HG03025 (cell line): ENCODE results near the gene C1orf185.
"Not testable (repeated sequence)": the region's sequence is repeated elsewhere in the genome, so short reads cannot be mapped to it uniquely, and the experiment has no call there.

Source experiments
- ATAC-seq: cut with Tn5 transposase; IDR thresholded peaks from one replicate; pipeline ENCODE4 v1.9.1; 2021; ENCODE audit warnings: mild to moderate bottlenecking, moderate library complexity; ENCODE audit not compliant: unreplicated experiment, low FRiP score

Gene C1orf185

DNA sequence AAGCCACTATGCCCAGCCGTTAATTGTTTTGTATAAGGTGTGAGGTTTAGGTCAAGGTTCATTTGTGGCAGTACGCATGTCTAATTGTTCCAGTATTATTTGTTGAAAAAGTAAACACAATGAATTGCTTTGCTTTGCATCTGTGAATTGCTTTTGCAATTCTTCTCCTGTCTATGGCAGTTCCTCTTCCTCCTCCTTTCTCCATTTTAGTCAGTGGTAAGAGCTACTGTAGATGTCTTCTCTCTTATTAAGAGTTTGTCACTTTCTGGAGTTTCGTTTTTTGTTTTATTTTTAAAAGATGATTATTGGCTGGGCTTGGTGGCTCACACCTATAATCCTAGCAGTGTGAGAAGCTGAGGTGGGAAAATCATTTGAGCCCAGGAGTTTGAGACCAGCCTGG, 29.2 kb downstream of the C1orf185 start:
- no peak for ATAC-seq

GRCh38 chr1:51133045-51133444, 31.0 kb downstream of the C1orf185 start:
- no peak for ATAC-seq

DNA sequence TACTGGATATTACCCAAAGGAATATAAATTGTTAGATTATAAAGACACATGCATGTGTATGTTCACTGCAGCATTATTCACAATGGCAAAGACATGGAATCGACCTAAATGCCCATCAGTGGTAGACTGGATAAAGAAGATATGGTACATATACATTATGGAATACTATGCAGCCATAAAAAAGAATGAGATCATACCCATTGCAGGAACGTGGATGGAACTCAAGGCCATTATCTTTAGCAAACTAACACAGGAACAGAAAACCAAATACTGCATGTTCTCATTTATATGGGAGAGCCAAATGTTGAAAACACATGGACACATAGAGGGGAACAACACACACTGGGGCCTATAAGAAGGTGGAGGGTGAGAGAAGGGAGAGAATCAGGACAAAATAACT, 35.7 kb downstream of the C1orf185 start:
- ATAC-seq = not testable (repeated sequence)

DNA sequence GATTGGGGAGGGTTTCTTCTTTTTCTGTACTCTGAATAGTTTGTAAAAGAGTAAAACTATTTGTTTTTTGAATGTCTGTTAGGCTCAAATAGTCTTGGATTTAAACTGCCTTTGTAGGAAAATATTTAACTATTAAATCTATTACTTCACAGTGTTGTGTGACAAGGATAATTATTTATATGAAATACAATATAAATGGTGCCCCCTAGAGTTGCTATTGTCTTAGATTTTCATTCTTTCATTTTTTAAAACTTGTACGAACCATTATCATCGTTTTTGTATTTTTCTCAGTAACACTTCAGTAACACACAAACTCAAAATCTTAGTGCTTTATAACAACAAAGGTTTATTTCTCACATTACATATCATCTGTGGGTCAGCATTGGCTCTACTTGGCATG, 37.4 kb downstream of the C1orf185 start:
- no peak for ATAC-seq

DNA sequence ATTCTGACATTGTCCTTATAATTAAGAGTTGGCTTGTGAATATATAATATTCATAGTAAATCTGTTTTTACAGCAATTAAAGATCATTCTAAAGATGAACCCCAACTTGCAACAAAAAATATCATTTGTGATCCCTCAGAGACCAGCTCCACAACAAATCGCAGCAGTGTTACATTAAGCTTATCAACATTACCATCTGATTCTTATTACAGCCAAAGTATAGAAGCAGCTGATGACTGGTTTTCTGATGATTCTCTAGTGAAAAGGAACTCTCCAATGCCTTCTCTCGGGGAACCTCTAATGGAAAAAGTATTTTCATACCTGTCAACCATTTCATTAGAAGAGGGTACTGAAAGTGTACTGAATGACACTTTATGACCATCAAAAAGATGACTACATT, 45.4 kb downstream of the C1orf185 start:
- no peak for ATAC-seq

DNA sequence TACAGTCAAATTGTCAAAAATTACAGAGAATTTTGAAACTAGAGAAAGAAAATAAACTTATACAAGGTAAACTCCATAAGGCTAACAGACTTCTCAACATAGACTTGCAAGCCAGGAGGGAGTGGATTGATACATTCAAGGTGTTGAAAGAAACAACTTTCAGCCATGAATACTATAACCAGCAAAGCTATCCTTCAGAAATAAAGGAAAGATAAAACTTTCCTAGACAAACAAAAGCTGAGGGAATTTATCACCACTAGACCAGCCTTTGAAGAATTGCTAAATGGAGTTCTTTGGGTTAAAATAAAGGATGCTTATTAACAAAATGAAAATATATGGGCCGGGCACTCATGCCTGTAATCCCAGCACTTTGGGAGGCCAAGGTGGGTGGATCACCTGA, 52.7 kb downstream of the C1orf185 start:
- no peak for ATAC-seq

DNA sequence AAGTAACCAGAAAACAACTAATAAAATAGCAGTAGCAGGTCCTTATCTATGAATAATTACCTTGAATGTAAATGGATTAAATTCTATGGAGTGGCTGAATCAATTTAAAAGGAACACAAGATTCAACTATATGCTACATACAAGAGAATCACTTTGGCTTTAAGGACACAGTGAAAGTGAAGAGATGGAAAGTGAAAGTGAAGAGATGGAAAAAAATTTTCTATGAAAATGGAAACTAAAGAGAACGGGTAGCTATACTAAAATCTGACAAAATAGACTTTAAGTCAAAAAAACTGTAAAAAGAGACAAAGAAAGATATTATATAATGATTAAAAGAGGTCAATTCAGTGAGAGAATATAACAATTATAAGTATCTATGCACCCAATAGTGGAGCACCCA, 54.7 kb downstream of the C1orf185 start:
- ATAC-seq = no peak

- ATAC-seq = no peak
Observed at GRCh38 chr1:51157395-51157794, 55.4 kb downstream of the C1orf185 start.

DNA sequence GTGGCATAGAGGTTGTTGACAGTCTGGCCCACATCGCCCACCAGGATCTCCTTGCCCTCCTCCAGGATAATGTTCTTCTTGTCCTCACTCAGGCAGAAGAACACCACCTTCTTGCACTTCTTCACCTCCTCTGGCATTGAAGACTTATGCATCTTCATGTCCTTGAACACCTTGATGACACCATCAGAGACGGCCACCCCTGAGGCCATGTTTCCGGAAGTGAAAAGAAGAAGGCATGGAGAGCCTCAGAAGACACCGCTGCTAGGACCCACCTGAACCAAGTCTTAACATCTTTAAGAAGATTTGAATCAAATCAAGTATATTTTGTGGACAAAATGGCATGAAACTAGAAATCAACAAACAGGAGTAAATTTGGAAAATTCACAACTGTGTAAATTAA, 56.2 kb downstream of the C1orf185 start:
- ATAC-seq = no peak

GRCh38 chr1:51162560-51162959, 60.5 kb downstream of the C1orf185 start:
- not testable (repeated sequence) for ATAC-seq

DNA sequence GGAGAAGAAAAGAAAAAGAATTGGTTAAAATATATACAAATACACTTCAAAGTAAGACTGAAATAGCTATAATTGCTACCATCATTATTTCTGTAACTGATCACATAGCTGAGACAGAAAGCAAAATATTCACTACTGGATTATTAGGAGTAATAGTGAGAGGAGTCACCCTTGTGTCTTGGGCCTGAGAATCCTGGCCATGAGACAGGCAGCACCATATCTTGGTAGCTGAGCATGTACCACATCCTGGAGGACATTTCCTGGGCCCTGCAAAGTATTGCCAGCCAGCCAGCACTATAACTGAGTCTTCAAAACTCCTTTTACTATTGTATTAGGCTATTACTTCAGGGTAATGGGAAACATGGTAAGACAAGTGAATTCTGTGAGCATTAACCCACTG, 63.5 kb downstream of the C1orf185 start:
- no peak for ATAC-seq

- ATAC-seq = no peak
Observed at GRCh38 chr1:51168266-51168845, 66.3 kb downstream of the C1orf185 start.

GRCh38 chr1:51168936-51169335, 66.9 kb downstream of the C1orf185 start:
- no peak for ATAC-seq

- no peak for ATAC-seq
Observed at GRCh38 chr1:51170342-51170741, 68.3 kb downstream of the C1orf185 start.

- no peak for ATAC-seq
Observed at GRCh38 chr1:51172811-51173210, 70.8 kb downstream of the C1orf185 start.

GRCh38 chr1:51175278-51175677, 73.2 kb downstream of the C1orf185 start:
- ATAC-seq = no peak

DNA sequence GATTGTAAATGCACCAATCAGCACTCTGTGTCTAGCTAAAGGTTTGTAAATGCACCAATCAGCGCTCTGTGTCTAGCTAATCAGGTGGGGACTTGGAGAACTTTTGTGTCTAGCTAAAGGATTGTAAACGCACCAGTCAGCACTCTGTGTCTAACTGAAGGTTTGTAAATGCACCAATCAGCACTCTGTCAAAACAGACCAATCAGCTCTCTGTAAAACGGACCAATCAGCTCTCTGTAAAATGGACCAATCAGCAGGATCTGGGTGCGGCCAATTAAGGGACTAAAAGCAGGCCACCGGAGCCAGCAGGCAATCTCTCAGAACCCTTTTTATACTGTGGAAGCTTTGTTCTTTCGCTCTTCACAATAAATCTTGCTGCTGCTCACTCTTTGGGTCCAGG, 76.0 kb downstream of the C1orf185 start:
- not testable (repeated sequence) for ATAC-seq

- ATAC-seq = no peak
Observed at GRCh38 chr1:51188230-51188629, 86.2 kb downstream of the C1orf185 start.

DNA sequence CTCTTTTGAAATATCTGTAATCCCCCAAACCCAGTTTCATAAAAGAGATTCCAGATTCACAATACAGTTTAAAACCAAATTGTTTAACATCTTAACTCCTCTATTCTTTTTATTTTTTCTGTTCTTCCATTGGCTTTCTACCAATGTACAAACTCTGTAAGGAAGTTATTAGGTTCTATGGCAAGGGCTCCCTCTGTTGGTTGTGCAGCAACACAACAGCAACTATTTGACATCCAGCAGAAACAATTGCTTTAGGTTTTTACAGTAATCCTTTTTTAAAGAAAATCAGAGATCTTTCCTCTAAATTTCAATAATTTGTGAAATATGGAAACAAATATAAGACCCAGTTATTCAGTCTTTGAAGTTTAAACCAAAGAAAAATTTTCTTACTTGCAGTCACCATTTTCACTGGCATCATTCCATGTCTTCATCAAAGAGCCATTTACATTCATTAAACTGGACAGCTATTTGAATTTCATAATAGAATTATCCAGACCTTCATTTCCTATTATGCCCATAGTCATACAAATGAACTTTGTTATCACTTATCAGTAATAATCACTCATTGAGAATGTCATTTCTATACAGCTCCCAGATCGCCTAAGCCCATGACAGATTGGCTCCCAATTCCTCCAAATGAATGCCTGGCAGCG, 87.5 kb downstream of the C1orf185 start:
- no peak for ATAC-seq

DNA sequence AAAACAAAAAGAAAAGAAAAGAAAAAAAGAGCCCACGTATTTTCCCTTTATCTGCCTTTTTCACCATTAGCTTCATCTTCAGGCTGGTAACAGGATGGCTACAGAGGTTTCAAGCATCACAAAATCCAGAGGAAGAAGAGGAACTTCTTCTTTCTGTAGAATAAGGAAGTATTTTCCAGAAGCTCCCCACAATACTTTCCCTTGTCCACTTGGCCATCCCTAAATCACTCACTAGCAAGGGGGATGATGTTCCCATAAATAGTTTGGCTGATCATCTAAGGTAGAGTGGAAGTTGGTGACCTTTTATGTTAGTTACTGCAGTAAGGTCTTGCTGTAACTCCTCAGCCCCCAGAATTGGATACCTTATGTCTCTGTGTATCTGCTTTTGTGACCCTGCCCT, 88.9 kb downstream of the C1orf185 start:
- ATAC-seq = no peak

DNA sequence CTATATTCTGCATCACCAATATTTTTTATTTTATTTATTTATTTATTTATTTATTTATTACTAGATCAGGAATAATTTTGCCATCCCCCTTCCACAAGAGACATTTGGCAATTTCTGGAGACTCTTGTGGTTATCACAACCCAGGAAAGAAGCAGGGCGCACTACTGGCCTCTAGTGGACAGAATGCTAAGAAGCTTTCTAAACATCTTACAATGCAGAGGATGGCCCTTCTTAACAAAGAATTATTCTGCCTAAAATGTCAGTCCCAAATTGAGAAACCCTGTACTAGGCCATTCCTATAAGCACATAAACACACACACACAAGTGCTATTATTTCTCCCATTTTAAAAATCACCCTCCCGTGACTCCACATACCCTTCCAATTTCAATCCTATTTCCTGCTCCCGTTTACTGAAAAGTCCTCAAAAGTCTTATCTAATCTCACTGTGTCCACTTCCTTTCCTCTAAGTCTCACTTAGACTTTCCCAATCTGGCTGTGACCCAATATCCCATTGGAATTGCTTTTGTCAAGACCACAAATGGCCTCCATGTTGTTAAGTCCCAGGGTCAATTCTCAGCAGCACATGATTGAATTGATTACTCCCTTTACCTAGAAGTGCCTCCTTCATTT, 90.3 kb downstream of the C1orf185 start:
- no peak for ATAC-seq

- ATAC-seq = no peak
Observed at GRCh38 chr1:51193564-51193963, 91.5 kb downstream of the C1orf185 start.
